HG03095 (cell line): ENCODE measurements around the gene RBBP4.

ENCODE experiments used
- ATAC-seq: cut with Tn5 transposase; IDR thresholded peaks from one replicate; pipeline ENCODE4 v1.9.1; 2021; ENCODE audit warnings: moderate library complexity; ENCODE audit not compliant: unreplicated experiment

Gene RBBP4

GRCh38 chr1:32717503-32717902, 66.5 kb downstream of the RBBP4 start:
- no peak for ATAC-seq

- ATAC-seq = no peak
These were observed 67.0 kb downstream of the RBBP4 start for GRCh38 chr1:32718036-32718435.

GRCh38 chr1:32718527-32718926, 67.5 kb downstream of the RBBP4 start:
- ATAC-seq = no peak

GRCh38 chr1:32719681-32720275, 68.8 kb downstream of the RBBP4 start:
- ATAC-seq = no peak

- no peak for ATAC-seq
These were observed 73.9 kb downstream of the RBBP4 start for GRCh38 chr1:32724678-32725614.

- ATAC-seq = no peak
These were observed 74.6 kb downstream of the RBBP4 start for GRCh38 chr1:32725615-32725982.

GRCh38 chr1:32727876-32728275, 76.9 kb downstream of the RBBP4 start:
- no peak for ATAC-seq

- ATAC-seq = no peak
These were observed 77.5 kb downstream of the RBBP4 start for GRCh38 chr1:32728413-32729077.

GRCh38 chr1:32729254-32730046, 78.4 kb downstream of the RBBP4 start:
- ATAC-seq = no peak

GRCh38 chr1:32733582-32734321, 82.7 kb downstream of the RBBP4 start:
- ATAC-seq = no peak
